ENCODE results near the gene SUSD3.
"Not testable (repeated sequence)": the region's sequence is repeated elsewhere in the genome, so short reads cannot be mapped to it uniquely, and the experiment has no call there.

Gene SUSD3

GRCh38 chr9:93094658-93095204 is 36.2 kb downstream of the SUSD3 start:
- no peak for DNase-seq

- DNase-seq, result peak; percentile 98
Measured at GRCh38 chr9:93095205-93096130, 37.0 kb downstream of the SUSD3 start.

- peak; percentile 33 for DNase-seq
Measured at GRCh38 chr9:93096131-93096802, 37.8 kb downstream of the SUSD3 start, which contains the start of gene CARD19. TSS of gene CARD19 (plus strand) at chr9:93096217. CDS start at chr9:93096346, 129 bp downstream.

- DNase-seq, result no peak
Measured at GRCh38 chr9:93096811-93097382, 38.4 kb downstream of the SUSD3 start.

- DNase-seq, result no peak
Measured at GRCh38 chr9:93097511-93098201, 39.2 kb downstream of the SUSD3 start.

GRCh38 chr9:93098236-93098946 is 39.9 kb downstream of the SUSD3 start:
- DNase-seq, result peak; percentile 99

- DNase-seq, result no peak
Measured at GRCh38 chr9:93099551-93100275, 41.2 kb downstream of the SUSD3 start.

- DNase-seq, result no peak
Measured at GRCh38 chr9:93100276-93100636, 41.8 kb downstream of the SUSD3 start.

GRCh38 chr9:93101086-93101485 is 42.6 kb downstream of the SUSD3 start:
- DNase-seq, result not testable (repeated sequence)

- DNase-seq, result no peak
Measured at GRCh38 chr9:93105620-93106019, 47.1 kb downstream of the SUSD3 start.

GRCh38 chr9:93107151-93107824 is 48.8 kb downstream of the SUSD3 start:
- no peak for DNase-seq

- DNase-seq, result no peak
Measured at GRCh38 chr9:93107825-93108161, 49.3 kb downstream of the SUSD3 start.

- DNase-seq, result no peak
Measured at GRCh38 chr9:93108291-93109041, 50.0 kb downstream of the SUSD3 start.

GRCh38 chr9:93110311-93110855 is 51.9 kb downstream of the SUSD3 start:
- DNase-seq, result no peak

GRCh38 chr9:93111001-93111370 is 52.5 kb downstream of the SUSD3 start:
- no peak for DNase-seq

GRCh38 chr9:93111371-93112115 is 53.0 kb downstream of the SUSD3 start:
- peak; percentile 85 for DNase-seq

- no peak for DNase-seq
Measured at GRCh38 chr9:93112116-93112863, 53.8 kb downstream of the SUSD3 start.

GRCh38 chr9:93112864-93113389 is 54.4 kb downstream of the SUSD3 start:
- DNase-seq, result no peak

Data from EL (cell line).